Measurements from ENCODE around the gene ITPR1.

Gene ITPR1

GRCh38 chr3:4492208-4493013 lies 737 bp upstream of the ITPR1 start:
- DNase-seq = no peak

DNA sequence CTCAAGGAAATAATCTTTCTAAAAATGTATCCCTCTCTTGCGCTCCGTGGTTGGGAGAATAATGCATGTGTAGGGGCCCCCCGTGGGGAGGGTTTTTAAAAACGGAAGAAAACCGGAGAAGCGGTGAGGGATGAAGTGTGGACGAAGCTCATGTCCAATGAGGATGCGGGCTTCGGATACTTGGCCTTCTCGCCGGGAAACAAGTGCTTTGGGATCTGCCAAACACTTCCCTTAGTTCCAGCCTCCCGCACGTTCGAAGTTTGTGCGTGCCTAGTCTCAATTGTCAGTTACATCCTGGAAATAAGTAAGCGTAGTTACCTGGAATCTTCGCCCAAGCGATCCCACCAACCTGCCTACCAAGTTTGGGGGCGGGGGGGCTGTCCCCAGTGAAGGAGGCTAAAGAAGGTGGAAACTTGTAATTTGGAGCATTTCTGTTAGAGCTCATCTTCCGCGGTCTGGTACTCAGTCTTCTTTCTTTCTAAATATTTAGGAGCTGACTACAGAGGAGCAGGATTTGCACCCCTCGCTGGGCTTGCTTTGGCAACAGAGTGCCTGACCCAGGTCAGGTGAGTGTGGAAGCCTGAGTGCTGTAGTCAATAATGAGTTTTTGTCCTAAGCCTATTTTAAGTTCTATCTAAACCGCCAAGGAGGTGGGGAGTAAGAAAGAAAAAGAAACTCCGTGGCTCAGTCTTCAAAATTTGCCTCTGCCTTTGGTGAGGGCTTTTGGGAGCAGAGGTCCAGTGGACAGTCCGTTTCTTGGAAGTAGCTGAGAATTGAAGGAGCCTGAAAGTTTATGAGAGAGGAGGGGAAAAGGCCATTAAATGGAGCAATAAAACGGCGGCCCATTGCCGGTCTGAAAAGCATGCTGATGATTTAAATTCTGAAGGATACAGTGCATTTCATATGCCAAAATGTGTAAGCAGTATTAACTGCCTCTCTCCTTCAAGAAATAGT lies 1.1 kb downstream of the ITPR1 start:
- DNase-seq = no peak

GRCh38 chr3:4494895-4495264 lies 1.7 kb downstream of the ITPR1 start:
- DNase-seq = no peak

GRCh38 chr3:4495294-4496086 lies 2.3 kb downstream of the ITPR1 start:
- DNase-seq = no peak

DNA sequence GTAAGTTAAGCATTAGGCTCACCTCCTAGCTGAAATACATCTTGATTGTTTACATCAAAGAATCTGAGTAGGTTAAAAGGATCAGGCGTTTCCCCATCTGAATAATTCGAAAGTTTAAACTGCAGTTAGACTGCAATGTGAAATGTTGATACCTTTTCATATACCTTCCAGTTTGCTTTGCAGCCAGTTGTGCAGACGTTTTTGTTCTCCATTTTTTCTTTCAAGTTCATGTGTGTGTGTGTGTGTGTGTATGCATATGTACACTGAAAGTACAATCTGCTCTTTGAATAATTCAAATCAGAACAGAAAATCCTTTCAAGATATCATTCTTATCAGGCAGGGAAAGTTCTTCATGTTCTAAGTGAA lies 2.9 kb downstream of the ITPR1 start:
- no peak for DNase-seq

GRCh38 chr3:4497005-4497692 lies 4.0 kb downstream of the ITPR1 start:
- DNase-seq = no peak

DNA sequence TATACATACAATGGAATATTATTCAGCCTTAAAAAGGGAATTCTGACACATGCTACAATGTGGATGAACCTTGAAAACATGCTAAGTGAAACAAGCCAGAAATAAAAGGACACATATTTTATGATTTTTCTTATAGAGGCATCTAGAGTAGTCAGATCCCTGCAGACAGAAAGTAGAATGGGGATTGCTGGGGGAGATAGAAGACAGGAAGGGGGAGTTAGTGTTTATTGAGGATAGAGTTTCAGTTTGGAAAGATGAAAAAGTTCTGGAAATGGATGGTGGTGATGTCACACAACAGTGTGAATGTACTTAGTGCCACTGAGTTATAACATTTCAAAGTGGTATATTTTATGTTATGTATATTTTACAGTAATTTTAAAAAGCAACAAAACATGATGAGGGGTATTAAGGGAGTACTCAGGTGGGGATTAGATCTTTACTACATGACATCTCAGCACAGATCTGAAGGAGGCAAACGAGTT lies 4.7 kb downstream of the ITPR1 start:
- DNase-seq = no peak

GRCh38 chr3:4498446-4498845 lies 5.3 kb downstream of the ITPR1 start:
- no peak for DNase-seq

DNA sequence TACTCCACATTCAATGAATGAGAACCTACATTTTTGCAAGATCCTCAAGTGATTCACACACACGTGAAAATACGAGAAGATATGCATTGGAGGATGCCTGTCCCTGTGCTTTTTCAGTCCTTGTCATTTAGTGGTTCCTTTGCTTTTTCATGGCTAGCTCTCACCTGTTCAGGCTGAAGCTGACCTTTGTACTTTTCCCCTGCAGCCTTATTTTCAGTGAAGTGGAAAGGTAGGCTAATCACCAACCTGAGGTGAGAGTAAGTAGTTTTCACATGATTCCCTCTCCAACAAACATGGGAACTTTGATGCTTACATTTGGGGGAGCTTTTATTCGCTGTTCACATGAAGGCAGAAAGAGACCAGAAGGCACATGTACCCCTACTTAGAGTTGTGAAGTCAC lies 8.3 kb downstream of the ITPR1 start:
- DNase-seq = no peak

DNA sequence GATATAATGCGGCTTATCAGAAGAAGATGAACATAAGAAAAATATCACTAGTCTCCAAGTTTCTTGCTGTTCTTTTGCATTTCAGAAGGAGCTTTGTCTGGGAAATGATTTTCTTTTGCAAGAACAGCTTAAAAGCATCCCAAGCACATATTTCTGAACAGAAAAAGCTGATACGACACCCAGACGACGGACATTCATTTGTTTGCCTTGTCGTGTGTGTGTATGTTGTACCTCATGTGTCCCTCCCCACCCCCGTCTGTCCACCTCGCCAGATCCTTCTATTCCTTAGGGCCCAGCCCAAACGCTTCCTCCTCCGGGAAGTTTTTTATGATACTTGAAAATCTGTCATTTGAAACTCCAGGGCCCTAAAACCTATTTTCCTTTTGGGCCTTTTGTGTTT lies 8.8 kb downstream of the ITPR1 start:
- DNase-seq = no peak

DNA sequence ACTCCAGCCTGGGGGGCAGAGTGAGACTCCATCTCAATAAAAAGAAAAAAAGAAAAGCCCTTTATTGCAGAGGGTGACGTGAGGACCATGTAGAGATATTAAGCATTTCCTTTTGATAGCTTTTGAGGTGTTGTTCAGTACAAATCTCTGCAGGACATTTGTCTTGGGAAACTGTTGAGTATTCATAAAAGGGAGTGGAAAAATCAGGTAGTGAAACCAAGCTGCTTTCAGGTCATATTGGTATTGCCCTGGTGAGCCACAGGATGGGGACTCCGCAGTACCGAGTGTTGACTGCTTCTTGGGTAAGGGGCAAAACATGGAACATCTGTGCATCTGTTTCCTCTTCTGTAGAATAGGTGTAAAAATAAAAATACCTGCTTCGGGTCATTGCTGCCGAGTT lies 9.9 kb downstream of the ITPR1 start:
- no peak for DNase-seq

GRCh38 chr3:4504340-4505261 lies 11.5 kb downstream of the ITPR1 start:
- DNase-seq = no peak

- DNase-seq = no peak
Observed at GRCh38 chr3:4505688-4506558, 12.8 kb downstream of the ITPR1 start.

GRCh38 chr3:4506559-4507023 lies 13.4 kb downstream of the ITPR1 start:
- DNase-seq = no peak

GRCh38 chr3:4507024-4507596 lies 14.0 kb downstream of the ITPR1 start:
- DNase-seq = no peak

GRCh38 chr3:4508048-4508981 lies 15.2 kb downstream of the ITPR1 start:
- no peak for DNase-seq

DNA sequence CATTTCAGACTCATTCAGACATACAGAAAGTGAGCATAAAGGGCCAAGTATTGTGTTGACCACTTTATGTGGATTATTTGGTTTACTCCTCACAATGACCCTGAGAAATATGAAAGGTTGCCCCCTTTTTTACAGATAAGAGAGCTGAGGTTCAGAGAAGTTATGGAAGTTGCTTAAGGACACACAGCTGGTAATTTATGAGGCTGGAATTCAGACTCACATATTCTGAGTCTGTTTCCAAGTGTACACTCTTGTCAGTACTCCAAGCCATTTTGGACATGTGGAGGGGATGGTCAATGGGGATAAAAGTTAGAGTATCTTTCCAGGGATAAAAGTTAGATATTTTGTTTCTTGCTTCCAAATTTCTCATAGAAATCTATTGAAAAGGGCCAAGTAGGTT lies 15.9 kb downstream of the ITPR1 start:
- no peak for DNase-seq

GRCh38 chr3:4509983-4510755 lies 17.0 kb downstream of the ITPR1 start:
- no peak for DNase-seq
